Mucosa of descending colon (tissue), 3 donors: Measurements from ENCODE around the gene CCDC54. TPM values are rescaled to one million over a fixed set of nuclear protein-coding genes. Genes with fewer than 3 reads are reported as not detected.

Source experiments
- ATAC-seq: fragments of 200-7000 bp; cut with Tn5 transposase; one replicate; pipeline ENCODE4 v1.9.1; 2020; ENCODE audit warnings: mild to moderate bottlenecking, moderate library complexity
- DNase-seq, 3 donors: peaks; one replicate each; pipeline ENCODE4 v3.0.0-alpha.2; 2020
- H3K36me3 ChIP-seq: fragments of 200-600 bp; one replicate; pipeline ENCODE4 v1.8.0; 2021; ENCODE audit warnings: low read depth, mild to moderate bottlenecking
- H3K4me1 ChIP-seq: fragments of 200-600 bp; one replicate; pipeline ENCODE4 v1.8.0; 2021; ENCODE audit warnings: low read depth, mild to moderate bottlenecking
- H3K4me3 ChIP-seq: fragments of 200-600 bp; one replicate; pipeline ENCODE4 v1.8.0; 2021; ENCODE audit warnings: mild to moderate bottlenecking
- H3K9me3 ChIP-seq: fragments of 200-600 bp; one replicate; pipeline ENCODE4 v1.8.0; 2021; ENCODE audit warnings: mild to moderate bottlenecking
- intact Hi-C, 2 donors: fragments of 100-400 bp; cut with DNase I in 1 of 2; cut with micrococcal nuclease in 1 of 2; formaldehyde crosslinking; loops; one replicate each; pipeline versions ENCODE4 v1.11.0 to v1.11.1; 2022; cut with DNase I, micrococcal nuclease
- total RNA-seq, 3 donors: library from RNA; stranded (reverse); fragmentation: NEBNext Ultra II Directional in 2 of 3; extraction: Animal tissue kit (Norgen Biotek cat#: 25700) in 2 of 3; gene quantifications; one replicate each; pipeline versions ENCODE4 v1.2.1 to v1.2.4, GENCODE V29; 2021 to 2023
- TF ChIP-seq, protein P1 (sequence below): fragments of 200-600 bp; IDR thresholded peaks from one replicate; pipeline ENCODE4 v1.8.0; 2022; ENCODE audit warnings: antibody characterized with exemption, mild to moderate bottlenecking
- donor health status: DM: no; HTN: no; CAD: no; lungs with moderate emphysema.
- donor health status: DM: no; HTN: no; CAD: no.
- donor health status: DM: no; HTN: yes; CAD: no.

Gene CCDC54
- total RNA-seq, 3 donors from 2014 or later: not detected

GRCh38 chr3:107375682-107376081 is 1.6 kb upstream of the CCDC54 start:
- H3K9me3 ChIP-seq: no peaks in the 10 kb centered on the region
- no peak for DNase-seq
- no peaks in the 10 kb centered on the region for H3K4me1 ChIP-seq
- TF ChIP-seq, protein P1, sequence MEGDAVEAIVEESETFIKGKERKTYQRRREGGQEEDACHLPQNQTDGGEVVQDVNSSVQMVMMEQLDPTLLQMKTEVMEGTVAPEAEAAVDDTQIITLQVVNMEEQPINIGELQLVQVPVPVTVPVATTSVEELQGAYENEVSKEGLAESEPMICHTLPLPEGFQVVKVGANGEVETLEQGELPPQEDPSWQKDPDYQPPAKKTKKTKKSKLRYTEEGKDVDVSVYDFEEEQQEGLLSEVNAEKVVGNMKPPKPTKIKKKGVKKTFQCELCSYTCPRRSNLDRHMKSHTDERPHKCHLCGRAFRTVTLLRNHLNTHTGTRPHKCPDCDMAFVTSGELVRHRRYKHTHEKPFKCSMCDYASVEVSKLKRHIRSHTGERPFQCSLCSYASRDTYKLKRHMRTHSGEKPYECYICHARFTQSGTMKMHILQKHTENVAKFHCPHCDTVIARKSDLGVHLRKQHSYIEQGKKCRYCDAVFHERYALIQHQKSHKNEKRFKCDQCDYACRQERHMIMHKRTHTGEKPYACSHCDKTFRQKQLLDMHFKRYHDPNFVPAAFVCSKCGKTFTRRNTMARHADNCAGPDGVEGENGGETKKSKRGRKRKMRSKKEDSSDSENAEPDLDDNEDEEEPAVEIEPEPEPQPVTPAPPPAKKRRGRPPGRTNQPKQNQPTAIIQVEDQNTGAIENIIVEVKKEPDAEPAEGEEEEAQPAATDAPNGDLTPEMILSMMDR: no peak
- H3K4me3 ChIP-seq: no peak overlapping the region
- intact Hi-C loops: no loop called here
- ATAC-seq: no peak
- no peaks in the 10 kb centered on the region for H3K36me3 ChIP-seq

GRCh38 chr3:107382631-107383030 is 5.4 kb downstream of the CCDC54 start:
- no peak overlapping the region for H3K4me3 ChIP-seq
- H3K4me1 ChIP-seq: no peaks in the 10 kb centered on the region
- H3K36me3 ChIP-seq: no peaks in the 10 kb centered on the region
- TF ChIP-seq, protein P1: no peak
- intact Hi-C loops: no loop called here
- ATAC-seq (no peak), DNase-seq (no peak)
- H3K9me3 ChIP-seq: no peaks in the 10 kb centered on the region

- TF ChIP-seq, protein P1: no peak
- ATAC-seq: no peak
- intact Hi-C loops: no loop called here
- Histone ChIP-seq H3K4me1 (no peaks in the 10 kb centered on the region), H3K4me3 (no peak overlapping the region), H3K9me3 (no peaks in the 10 kb centered on the region), H3K36me3 (no peaks in the 10 kb centered on the region)
- DNase-seq: no peak
These were observed 7.2 kb downstream of the CCDC54 start for GRCh38 chr3:107384428-107384827.

DNA sequence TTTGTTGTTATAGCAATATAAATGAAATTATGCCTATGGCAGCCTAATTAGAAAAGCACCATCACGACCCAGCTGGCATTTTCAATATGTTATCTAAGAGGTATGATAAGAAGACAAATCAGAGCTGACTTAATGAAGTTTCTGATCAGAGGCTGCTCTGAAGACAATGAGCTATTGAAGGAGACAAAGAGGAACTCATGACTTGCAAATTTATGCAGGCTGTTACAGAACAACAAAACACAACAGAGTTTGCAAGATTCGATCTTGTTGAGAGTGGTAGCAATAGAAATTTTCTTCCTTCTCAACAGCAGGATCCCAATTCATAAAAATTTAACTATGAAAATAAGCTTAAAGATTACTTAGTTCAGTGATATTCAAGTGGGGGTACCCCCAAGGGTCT is 7.7 kb downstream of the CCDC54 start:
- TF ChIP-seq, protein P1: no peak
- ATAC-seq (no peak), DNase-seq (no peak)
- Histone ChIP-seq H3K4me1 (no peaks in the 10 kb centered on the region), H3K36me3 (no peaks in the 10 kb centered on the region), H3K9me3 (no peaks in the 10 kb centered on the region), H3K4me3 (no peak overlapping the region)
- intact Hi-C loops: no loop called here

- no peak for DNase-seq
- no peaks in the 10 kb centered on the region for H3K36me3 ChIP-seq
- TF ChIP-seq, protein P1: no peak
- intact Hi-C loops: no loop called here
- H3K9me3 ChIP-seq: no peaks in the 10 kb centered on the region
- no peak overlapping the region for H3K4me3 ChIP-seq
- H3K4me1 ChIP-seq: no peaks in the 10 kb centered on the region
- ATAC-seq: no peak
These were observed 10.3 kb downstream of the CCDC54 start for GRCh38 chr3:107387555-107387954.

DNA sequence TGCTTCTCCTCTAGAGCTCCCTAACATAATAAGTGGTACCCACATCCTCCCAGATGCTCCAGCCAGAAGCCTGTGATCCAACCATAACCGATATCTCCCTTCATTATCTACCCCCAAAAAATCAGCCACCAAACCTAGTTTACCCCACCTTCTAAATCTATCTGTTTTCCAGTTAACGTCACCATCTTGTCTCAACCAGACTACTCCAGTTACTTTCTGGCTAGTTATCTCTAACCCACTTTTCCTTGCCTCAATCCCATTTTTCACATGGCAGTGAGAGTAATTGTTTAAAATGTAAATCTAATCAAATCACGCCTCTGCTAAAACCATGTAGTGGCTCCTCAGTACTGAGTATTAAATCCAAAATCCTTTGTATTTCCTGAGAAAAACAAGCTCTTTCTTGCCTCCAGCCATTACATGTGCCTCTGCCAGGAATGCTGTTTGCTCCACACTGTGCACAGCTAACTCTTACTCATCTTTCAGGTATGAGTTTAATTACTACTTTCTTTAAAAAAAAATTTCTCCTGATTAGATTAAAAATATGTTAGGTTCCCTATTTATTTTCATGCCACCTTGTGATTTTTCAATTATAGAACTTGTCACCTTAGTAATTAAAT is 15.4 kb downstream of the CCDC54 start:
- H3K4me3 ChIP-seq: no peak overlapping the region
- intact Hi-C loops: no loop called here
- no peaks in the 10 kb centered on the region for H3K4me1 ChIP-seq
- no peaks in the 10 kb centered on the region for H3K36me3 ChIP-seq
- TF ChIP-seq, protein P1: no peak
- DNase-seq (no peak), ATAC-seq (no peak)
- no peaks in the 10 kb centered on the region for H3K9me3 ChIP-seq
